GM18520 (cell line): Measurements from ENCODE around the gene CREB3L1.
"Not testable (repeated sequence)": the region's sequence is repeated elsewhere in the genome, so short reads cannot be mapped to it uniquely, and the experiment has no call there.

ENCODE experiments used
- ATAC-seq: cut with Tn5 transposase; IDR thresholded peaks from one replicate; pipeline ENCODE4 v1.9.1; 2021; ENCODE audit not compliant: unreplicated experiment

Gene CREB3L1

GRCh38 chr11:46248289-46249102, 29.0 kb upstream of the CREB3L1 start:
- ATAC-seq, result no peak

DNA sequence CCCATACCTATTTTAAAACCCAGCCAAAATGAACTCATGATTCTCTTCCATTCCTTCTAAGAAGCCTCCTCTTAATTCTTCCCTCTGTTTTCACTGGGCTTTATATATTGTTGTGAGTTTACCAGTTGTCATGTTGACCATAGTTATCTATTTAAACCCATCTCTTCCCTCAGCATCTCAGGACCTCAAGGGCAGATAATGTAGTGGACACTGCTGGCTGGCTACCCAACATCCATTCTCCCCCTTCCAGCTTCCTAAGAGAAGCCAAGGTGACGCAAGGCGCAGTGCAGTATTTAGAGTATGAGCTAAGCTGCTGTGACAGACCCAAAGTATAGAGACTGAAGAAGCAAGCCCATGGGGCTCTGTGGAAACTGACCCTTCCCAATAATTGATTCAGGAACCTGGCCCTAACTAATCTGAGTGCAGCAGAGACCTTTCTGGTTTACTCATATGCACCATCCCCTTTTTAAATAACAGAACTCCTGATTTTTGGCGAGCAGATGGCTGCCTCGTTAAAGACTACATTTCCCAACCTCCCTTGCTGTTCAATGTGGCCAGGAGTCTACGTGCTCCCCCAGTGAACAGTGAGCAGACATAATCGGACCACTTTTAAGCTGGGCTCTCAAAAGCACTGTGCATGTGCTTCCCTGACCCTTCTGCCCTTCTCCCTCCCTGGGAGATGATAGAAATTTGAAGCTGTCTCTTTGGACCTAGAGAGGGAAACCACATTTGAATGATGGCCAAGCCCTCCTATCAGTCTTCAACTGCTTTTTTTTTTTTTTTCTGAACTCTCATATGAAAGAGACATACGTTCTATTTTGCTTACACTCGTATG, 28.1 kb upstream of the CREB3L1 start:
- ATAC-seq, result no peak

GRCh38 chr11:46249938-46250744, 27.3 kb upstream of the CREB3L1 start:
- no peak for ATAC-seq

GRCh38 chr11:46250745-46251052, 26.8 kb upstream of the CREB3L1 start:
- no peak for ATAC-seq

- no peak for ATAC-seq
Measured at GRCh38 chr11:46251954-46252353, 25.5 kb upstream of the CREB3L1 start.

DNA sequence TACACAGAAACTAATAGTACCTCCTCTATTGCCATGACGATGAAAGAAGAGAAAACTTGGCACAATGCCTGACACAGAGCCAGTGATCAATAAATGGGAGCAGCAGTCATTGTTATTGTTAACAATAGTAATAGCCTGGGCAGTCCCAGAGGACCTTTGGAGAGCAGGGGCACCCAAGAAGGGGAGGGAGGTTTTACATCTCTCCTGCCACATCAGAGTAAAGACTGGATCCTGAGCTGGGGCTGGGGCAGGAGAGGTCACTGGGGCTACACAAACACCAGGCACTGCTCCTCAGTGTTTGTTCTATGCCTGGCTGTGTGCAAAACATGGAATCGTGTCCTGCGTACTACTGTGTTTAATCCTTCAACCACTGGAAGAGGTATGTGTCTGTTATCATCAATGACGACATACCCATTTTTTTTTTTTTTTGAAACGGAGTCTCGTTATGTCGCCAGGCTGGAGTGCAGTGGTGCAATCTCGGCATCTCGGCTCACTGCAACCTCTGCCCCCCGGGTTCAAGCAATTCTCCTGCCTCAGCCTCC, 25.0 kb upstream of the CREB3L1 start:
- no peak for ATAC-seq

DNA sequence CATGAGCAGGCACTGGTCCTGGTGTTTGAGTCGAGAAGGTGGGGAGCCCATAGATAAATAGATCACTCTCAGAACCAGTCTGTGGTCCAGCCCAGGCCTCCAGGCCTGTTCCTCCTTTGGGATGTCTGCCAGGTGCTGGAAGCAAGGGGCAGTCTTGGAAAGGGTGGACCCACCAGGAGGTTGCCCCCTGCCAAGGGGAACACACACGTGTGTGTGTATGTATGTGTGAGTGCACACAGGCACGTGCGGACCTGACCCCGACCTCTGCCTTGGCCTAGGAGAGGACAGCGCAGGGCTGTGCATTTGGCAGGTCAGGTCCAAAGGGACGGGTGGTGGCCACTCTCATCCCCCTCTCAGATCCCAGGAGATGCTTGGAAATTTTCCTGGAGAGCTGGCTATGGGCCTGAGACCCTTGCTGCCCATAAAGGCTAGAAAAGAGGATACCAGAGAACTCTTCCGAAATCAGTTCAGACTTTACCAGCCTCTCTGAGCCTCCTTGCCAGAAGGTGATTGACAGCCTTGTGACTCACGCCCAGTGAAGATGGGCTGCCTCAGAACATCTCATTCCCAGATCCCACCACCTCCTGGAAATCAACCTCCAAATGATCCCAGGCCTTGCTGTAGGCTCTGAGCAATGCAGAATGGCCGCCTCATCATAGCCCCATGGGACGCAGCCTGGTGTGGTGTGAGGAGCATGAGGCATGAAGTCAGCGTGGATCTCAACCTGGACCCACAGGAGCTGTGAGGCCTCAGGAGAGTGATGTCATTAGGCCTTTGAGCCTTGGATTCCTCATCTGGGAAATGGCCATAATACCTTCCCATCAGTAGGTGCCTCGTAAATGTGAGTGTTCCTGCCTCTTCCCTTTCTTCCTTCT, 24.0 kb upstream of the CREB3L1 start:
- no peak for ATAC-seq

- no peak for ATAC-seq
Measured at GRCh38 chr11:46254133-46254491, 23.4 kb upstream of the CREB3L1 start.

DNA sequence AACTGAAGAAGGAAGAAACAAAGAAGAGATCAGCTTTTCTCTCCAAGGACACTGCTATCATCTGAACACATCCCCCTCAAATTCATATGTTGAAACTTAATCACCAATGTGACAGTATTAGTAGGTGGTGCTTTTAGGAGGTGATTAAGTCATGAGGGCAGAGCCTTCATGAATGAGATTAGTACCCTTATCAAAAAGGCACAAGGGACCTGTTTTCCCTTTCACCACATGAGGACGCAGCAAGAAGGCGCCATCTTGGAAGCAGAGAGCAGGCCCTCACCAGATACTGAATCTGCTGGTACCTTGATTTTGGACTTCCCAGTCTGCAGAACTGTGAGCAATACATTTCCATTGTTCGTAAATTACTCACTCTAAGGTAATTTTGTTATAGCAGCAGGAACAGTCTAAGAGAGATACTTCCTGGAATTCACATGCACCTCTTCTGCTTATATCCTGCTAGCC, 20.9 kb upstream of the CREB3L1 start:
- no peak for ATAC-seq

- ATAC-seq, result not testable (repeated sequence)
Measured at GRCh38 chr11:46259347-46259746, 18.1 kb upstream of the CREB3L1 start.

DNA sequence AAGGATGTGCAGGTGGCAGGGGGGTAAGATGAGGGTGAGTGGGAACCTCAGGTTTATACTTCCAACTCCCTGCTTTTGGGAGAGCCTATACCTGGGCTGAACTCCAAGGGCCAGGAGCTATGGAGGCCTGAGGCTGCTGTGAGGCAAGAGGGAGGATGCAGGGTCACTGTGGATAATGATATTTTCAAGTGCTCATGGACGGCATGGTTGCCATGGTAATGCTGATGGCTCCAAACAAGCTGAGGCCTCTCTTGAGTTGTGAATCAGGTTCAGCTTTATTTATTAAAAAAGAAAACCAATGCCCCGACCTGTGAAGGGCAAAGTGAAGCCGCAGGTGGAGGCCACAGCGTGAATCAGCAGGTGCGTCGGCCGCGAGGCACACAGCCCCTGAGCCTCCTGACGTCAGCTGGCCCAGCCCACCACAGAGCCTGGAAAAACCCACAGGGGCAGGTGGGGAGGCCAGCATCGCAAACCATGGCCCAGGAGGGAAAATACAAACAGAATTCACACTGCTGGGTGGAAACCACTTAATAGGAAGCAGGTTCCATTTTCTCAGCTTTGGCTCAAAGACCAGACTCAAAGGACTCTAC, 17.4 kb upstream of the CREB3L1 start:
- no peak for ATAC-seq

DNA sequence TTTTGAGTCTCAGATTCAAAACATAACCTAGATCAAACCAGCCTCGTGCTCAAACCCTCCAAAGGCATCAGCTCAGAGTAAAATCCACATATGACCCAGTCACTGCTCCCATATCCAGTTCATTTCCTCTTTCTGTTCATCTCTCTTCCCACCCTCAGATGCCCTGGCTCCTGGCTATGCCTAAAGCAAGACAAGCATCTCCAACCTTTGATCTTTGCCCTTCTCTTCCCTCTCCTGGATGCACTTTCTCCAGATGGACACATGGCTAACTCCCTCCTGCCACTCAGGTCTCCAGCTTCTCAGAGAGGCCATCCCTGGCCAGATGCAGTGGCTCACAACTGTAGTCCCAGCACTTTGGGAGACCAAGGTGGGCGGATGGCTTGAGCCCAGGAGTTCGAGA, 14.3 kb upstream of the CREB3L1 start:
- ATAC-seq, result no peak

- no peak for ATAC-seq
Measured at GRCh38 chr11:46264030-46264429, 13.4 kb upstream of the CREB3L1 start.

- no peak for ATAC-seq
Measured at GRCh38 chr11:46264976-46265375, 12.5 kb upstream of the CREB3L1 start.

DNA sequence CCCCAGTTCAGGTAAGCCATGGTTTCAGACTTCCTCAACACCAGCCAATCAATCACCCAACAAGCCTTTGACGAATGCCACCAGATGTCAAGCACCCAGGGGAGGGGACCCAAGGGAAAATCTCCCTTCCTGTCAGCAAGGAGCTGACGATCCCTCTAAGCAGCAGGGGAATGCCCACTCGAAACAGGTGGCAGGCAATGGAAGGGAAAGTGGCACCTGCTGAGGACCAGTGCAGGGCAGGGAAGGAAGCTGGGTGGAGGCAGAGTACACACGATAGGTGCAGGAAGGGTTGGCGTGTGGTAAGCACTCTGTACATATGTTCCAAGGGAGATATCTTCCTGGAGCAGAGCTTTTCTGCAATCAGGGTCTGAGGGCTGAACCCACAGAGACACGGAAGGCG, 11.7 kb upstream of the CREB3L1 start:
- ATAC-seq, result no peak

- ATAC-seq, result no peak
Measured at GRCh38 chr11:46267930-46268329, 9.5 kb upstream of the CREB3L1 start.

DNA sequence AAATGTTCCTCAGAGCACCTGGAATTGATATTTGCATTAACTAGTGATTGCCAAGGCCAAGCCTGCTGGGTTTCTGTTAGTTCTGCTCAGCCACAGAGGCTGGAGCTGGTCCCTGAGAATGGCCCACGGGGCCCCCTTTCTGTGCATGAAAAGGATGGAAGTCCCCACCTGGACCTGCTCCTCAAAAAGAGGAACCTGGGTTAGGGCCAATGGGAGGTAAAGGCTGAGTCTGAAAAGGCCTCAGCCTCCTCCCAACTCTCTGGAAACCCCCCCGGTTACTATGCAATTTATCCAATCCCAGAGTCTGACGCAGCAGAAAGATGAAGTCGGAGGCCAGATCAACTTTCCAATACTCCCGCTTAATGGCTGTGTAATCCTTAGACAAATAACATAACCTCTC, 6.8 kb upstream of the CREB3L1 start:
- ATAC-seq, result no peak

- ATAC-seq, result no peak
Measured at GRCh38 chr11:46271407-46271806, 6.1 kb upstream of the CREB3L1 start.

DNA sequence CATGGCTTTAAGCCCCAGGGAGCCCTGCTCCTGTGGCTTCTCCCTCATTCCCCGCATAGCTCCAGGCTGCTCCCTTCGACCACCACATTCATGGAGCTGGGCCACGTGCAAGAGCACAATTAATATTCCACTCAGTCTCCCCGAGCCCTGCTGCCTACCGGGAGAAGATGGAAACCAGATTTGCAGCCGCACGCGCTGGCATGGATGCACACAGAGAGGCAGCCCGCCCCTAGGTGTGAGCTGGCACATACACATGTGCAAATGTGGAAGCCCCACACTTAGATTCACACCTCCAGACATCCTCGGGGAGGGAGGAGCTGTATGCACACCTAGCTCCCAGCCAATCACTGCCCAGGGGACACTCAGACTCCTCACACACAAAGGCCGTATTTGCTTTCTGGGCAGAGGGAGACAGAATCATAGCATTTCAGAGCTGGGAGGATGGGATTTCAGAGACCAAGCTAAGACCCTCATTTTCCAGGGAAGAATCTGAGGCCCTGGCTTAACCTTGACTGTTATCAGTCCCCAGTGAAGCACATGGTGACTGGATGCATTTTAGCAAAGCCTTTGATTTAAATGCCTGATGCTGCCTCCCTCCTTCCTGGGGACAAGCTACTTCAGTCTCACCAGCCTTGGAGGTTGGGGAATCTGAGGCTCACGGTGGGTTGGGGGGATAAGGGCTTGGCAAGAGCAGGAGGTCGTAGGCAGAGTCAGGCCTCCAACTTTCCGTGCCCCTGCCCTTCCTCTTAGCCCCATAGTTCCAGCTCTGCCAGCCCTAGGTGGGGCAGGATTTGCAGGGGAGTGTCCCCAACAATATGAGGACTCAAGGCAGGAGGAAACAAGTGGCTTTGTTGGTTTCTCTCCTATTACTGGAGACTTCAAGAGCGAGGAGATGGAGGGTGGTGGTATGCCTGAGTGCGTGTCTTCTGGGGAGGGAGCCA, 5.3 kb upstream of the CREB3L1 start:
- ATAC-seq, result no peak
